Ishikawa (cell line): ENCODE results near the gene SMARCD1.
A peak's percentile ranks its signal among the peaks of the same experiment; 100 is the strongest.

Experiments used
- CEBPB ChIP-seq: IDR thresholded peaks from 2 replicates; pipeline ENCODE4 v1.6.1; 2012
- CREB1 ChIP-seq: IDR thresholded peaks from 2 replicates; pipeline ENCODE4 v1.6.1; 2012; ENCODE audit warnings: low read depth
- EGR1 ChIP-seq: IDR thresholded peaks from 2 replicates; pipeline ENCODE4 v1.6.1; 2012
- EP300 ChIP-seq: IDR thresholded peaks from 2 replicates; pipeline ENCODE4 v1.6.1; 2012; ENCODE audit warnings: borderline replicate concordance
- FOXM1 ChIP-seq: IDR thresholded peaks from 2 replicates; pipeline ENCODE4 v1.6.1; 2012; ENCODE audit warnings: low read depth, borderline replicate concordance
- MAX ChIP-seq: IDR thresholded peaks from 2 replicates; pipeline ENCODE4 v1.6.1; 2012
- NFIC ChIP-seq: IDR thresholded peaks from 2 replicates; pipeline ENCODE4 v1.6.1; 2012
- RAD21 ChIP-seq: IDR thresholded peaks from 2 replicates; pipeline ENCODE4 v1.6.1; 2012; ENCODE audit warnings: low read depth
- REST ChIP-seq: IDR thresholded peaks from 2 replicates; pipeline ENCODE4 v1.6.1; 2012; ENCODE audit warnings: low read depth, mild to moderate bottlenecking
- TAF1 ChIP-seq: IDR thresholded peaks from 2 replicates; pipeline ENCODE4 v1.6.1; 2012; ENCODE audit warnings: low read depth, mild to moderate bottlenecking
- TCF12 ChIP-seq: IDR thresholded peaks from 2 replicates; pipeline ENCODE4 v1.6.1; 2012; ENCODE audit warnings: low read depth
- TEAD4 ChIP-seq: IDR thresholded peaks from 2 replicates; pipeline ENCODE4 v1.6.1; 2012
- USF1 ChIP-seq: IDR thresholded peaks from 2 replicates; pipeline ENCODE4 v1.6.1; 2012
- YY1 ChIP-seq: IDR thresholded peaks from 2 replicates; pipeline ENCODE4 v1.6.1; 2012; ENCODE audit warnings: low read depth
- ZBTB7A ChIP-seq: IDR thresholded peaks from 2 replicates; pipeline ENCODE4 v1.6.1; 2012; ENCODE audit warnings: low read depth

SMARCD1 gene

GRCh38 chr12:50127546-50127945 is 42.4 kb downstream of the SMARCD1 start:
- TF ChIP-seq TEAD4 (no peak), REST (no peak)

- TF ChIP-seq FOXM1 (no peak), YY1 (no peak), REST (no peak), EP300 (no peak), EGR1 (no peak), MAX (no peak), TCF12 (no peak), USF1 (no peak), NFIC (no peak), ZBTB7A (no peak), RAD21 (no peak), CEBPB (no peak), TEAD4 (no peak), CREB1 (no peak), TAF1 (no peak)
These were observed 44.1 kb downstream of the SMARCD1 start for GRCh38 chr12:50129290-50129689.

- no peak for TF ChIP-seq FOXM1
- no peak for TF ChIP-seq MAX
- TF ChIP-seq RAD21 = peak; percentile 67
- no peak for TF ChIP-seq TAF1
These were observed 47.5 kb downstream of the SMARCD1 start for GRCh38 chr12:50132505-50133135.

- TF ChIP-seq FOXM1 = no peak
- no peak for TF ChIP-seq CEBPB
- TF ChIP-seq TAF1 = no peak
- TF ChIP-seq TCF12 = no peak
- TF ChIP-seq CREB1 = no peak
- TF ChIP-seq REST = no peak
- TF ChIP-seq MAX = no peak
- no peak for TF ChIP-seq ZBTB7A
- no peak for TF ChIP-seq RAD21
- TF ChIP-seq USF1 = no peak
- TF ChIP-seq NFIC = no peak
- no peak for TF ChIP-seq EGR1
- TF ChIP-seq YY1 = no peak
- TF ChIP-seq TEAD4 = no peak
- TF ChIP-seq EP300 = no peak
These were observed 57.9 kb downstream of the SMARCD1 start for GRCh38 chr12:50142993-50143392.

- TF ChIP-seq TCF12 (no peak), TEAD4 (no peak), TAF1 (no peak), EP300 (no peak), RAD21 (no peak), MAX (no peak), FOXM1 (no peak), YY1 (no peak), USF1 (no peak), ZBTB7A (no peak), CEBPB (no peak), NFIC (no peak)
These were observed 60.3 kb downstream of the SMARCD1 start for GRCh38 chr12:50145439-50145838.
